Kidney epithelial cell (primary cell): ENCODE results near the gene KIF13A. TPM values are rescaled to one million over a fixed set of nuclear protein-coding genes. Genes with fewer than 3 reads are reported as not detected.

Experiments
- DNase-seq: peaks from one replicate; pipeline ENCODE4 v3.0.0-alpha.2; 2010; ENCODE audit warnings: low read depth
- H3K27me3 ChIP-seq: 2 replicates; pipeline ENCODE4 v1.6.0; 2011; ENCODE audit warnings: low read length; ENCODE audit not compliant: control insufficient read depth, insufficient read depth
- H3K36me3 ChIP-seq: 2 replicates; pipeline ENCODE4 v1.5.1; 2011; ENCODE audit warnings: low read length; ENCODE audit not compliant: control insufficient read depth, insufficient read depth
- H3K4me3 ChIP-seq: 2 replicates; pipeline ENCODE4 v1.5.1; 2011; ENCODE audit warnings: low read depth, mild to moderate bottlenecking, control low read depth, low read length
- CTCF ChIP-seq: IDR thresholded peaks from 2 replicates; pipeline ENCODE4 v1.5.1; 2011; ENCODE audit warnings: mild to moderate bottlenecking, moderate library complexity, low read length, control low read depth, inconsistent platforms; ENCODE audit not compliant: insufficient read depth, poor library complexity, severe bottlenecking
- total RNA-seq: library from RNA; depleted of rRNA; stranded (reverse); fragments of >200 nt; gene quantifications from 2 replicates; pipeline ENCODE4 v1.2.3, GENCODE V29; 2015

Gene KIF13A
- total RNA-seq, 1 donor from 2014 or later: 30.9 TPM

GRCh38 chr6:17883665-17884497 lies 103.6 kb downstream of the KIF13A start:
- no peaks in the 10 kb centered on the region for H3K27me3 ChIP-seq
- H3K4me3 ChIP-seq: no peak overlapping the region
- DNase-seq: no peak
- no peak for TF ChIP-seq CTCF
- no peaks in the 10 kb centered on the region for H3K36me3 ChIP-seq

GRCh38 chr6:17881085-17881858 lies 106.2 kb downstream of the KIF13A start:
- TF ChIP-seq CTCF: no peak
- no peak overlapping the region for H3K4me3 ChIP-seq
- H3K27me3 ChIP-seq: no peaks in the 10 kb centered on the region
- H3K36me3 ChIP-seq: no peaks in the 10 kb centered on the region
- DNase-seq: no peak

DNA sequence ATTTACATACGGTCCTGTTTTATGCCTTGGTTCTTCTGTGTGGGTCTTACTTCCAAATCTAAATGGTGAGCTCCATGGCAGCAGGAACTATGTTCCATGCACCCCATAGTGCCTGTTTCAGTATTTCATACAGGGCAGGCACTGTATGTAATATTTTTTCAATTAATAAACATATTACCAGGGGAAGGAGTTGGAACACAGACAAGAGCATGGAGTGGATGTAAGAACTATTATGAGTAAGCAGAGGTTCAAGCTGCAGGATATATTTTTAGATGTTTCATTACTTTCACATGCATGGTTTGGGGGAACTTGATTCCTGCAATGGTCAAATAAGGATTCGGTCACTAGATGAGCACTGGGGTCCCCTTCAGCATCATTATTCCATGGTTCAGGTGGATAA lies 108.3 kb downstream of the KIF13A start:
- TF ChIP-seq CTCF: no peak
- H3K4me3 ChIP-seq: no peak overlapping the region
- no peak for DNase-seq
- H3K27me3 ChIP-seq: no peaks in the 10 kb centered on the region
- no peaks in the 10 kb centered on the region for H3K36me3 ChIP-seq

DNA sequence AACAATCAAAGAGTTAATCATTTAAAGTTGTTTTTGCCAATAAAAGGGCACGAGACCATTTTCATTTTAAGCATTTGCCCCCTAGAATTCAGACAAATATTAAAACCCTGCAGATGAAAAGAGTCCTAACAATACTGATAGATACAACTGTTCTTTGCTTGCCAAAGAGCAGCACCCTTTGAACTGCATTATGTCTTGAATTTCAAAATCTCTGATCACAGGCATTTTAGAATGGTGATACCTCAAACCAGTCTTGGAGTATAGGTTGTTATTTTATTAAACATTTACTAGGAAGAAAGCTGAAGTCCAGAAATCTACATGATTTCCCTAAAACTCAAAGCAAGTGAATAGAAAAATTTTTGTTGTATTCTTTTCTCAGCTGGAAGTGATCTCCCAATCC lies 108.7 kb downstream of the KIF13A start:
- no peak for TF ChIP-seq CTCF
- Histone ChIP-seq H3K27me3 (no peaks in the 10 kb centered on the region), H3K36me3 (no peaks in the 10 kb centered on the region), H3K4me3 (no peak overlapping the region)
- no peak for DNase-seq

- no peak for TF ChIP-seq CTCF
- Histone ChIP-seq H3K4me3 (no peak overlapping the region), H3K36me3 (no peaks in the 10 kb centered on the region), H3K27me3 (no peaks in the 10 kb centered on the region)
- no peak for DNase-seq
Measured at GRCh38 chr6:17877895-17878440, 109.5 kb downstream of the KIF13A start.
